Endodermal cell (in vitro differentiated cells): Measurements from ENCODE around the gene ATE1. TPM values are rescaled to one million over a fixed set of nuclear protein-coding genes. Genes with fewer than 3 reads are reported as not detected.

Experiments
- DNase-seq: peaks from one replicate; pipeline ENCODE4 v3.0.0-alpha.2; 2017
- H3K27ac ChIP-seq: 2 replicates; pipeline ENCODE4 v1.5.1; 2013; ENCODE audit warnings: mild to moderate bottlenecking, low read depth, low read length, moderate library complexity
- H3K27me3 ChIP-seq: 2 replicates; pipeline ENCODE4 v1.6.1; 2013; ENCODE audit warnings: mild to moderate bottlenecking, low read length, moderate library complexity; ENCODE audit not compliant: insufficient read depth, control insufficient read depth, poor library complexity, severe bottlenecking
- H3K36me3 ChIP-seq: 2 replicates; pipeline ENCODE4 v1.7.0; 2013; ENCODE audit warnings: mild to moderate bottlenecking, low read length, moderate library complexity; ENCODE audit not compliant: control insufficient read depth, insufficient read depth
- H3K4me1 ChIP-seq: one replicate; pipeline ENCODE4 v1.7.0; 2013; ENCODE audit warnings: low read length; ENCODE audit not compliant: control insufficient read depth, insufficient read depth
- H3K4me3 ChIP-seq: 2 replicates; pipeline ENCODE4 v1.5.1; 2013; ENCODE audit warnings: mild to moderate bottlenecking, low read length, moderate library complexity
- H3K9ac ChIP-seq: 2 replicates; pipeline ENCODE4 v1.6.1; 2013; ENCODE audit warnings: mild to moderate bottlenecking, low read length, moderate library complexity; ENCODE audit not compliant: poor library complexity, severe bottlenecking; ENCODE audit errors: extremely low read depth
- H3K9me3 ChIP-seq: 2 replicates; pipeline ENCODE4 v1.6.1; 2013; ENCODE audit warnings: mild to moderate bottlenecking, low read length, moderate library complexity; ENCODE audit not compliant: control insufficient read depth
- H3K27ac Mint-ChIP-seq: 2 replicates; pipeline ENCODE4 v1.8.0; 2020; ENCODE audit warnings: mixed read lengths
- H3K27me3 Mint-ChIP-seq: 2 replicates; pipeline ENCODE4 v1.8.0; 2021; ENCODE audit warnings: mild to moderate bottlenecking, mixed read lengths; ENCODE audit not compliant: insufficient read depth
- H3K36me3 Mint-ChIP-seq: 2 replicates; pipeline ENCODE4 v1.8.0; 2020; ENCODE audit warnings: low read depth, mixed read lengths
- H3K4me1 Mint-ChIP-seq: 2 replicates; pipeline ENCODE4 v1.8.0; 2020; ENCODE audit warnings: mixed read lengths
- H3K4me3 Mint-ChIP-seq: 2 replicates; pipeline ENCODE4 v1.8.0; 2020; ENCODE audit warnings: mild to moderate bottlenecking, moderate library complexity, mixed read lengths
- H3K9me3 Mint-ChIP-seq: 2 replicates; pipeline ENCODE4 v1.8.0; 2020; ENCODE audit warnings: mild to moderate bottlenecking, mixed read lengths
- WGBS, 2 experiments: methylation state at CpG; one replicate each; pipeline versions ENCODE4 v1.1.5 to v1.1.7; 2013; ENCODE audit warnings: missing lambda C conversion rate in 2 of 2, mixed read lengths in 1 of 2; ENCODE audit not compliant: insufficient coverage in 1 of 2, insufficient read length in 1 of 2; 5-methylcytosine and 5-hydroxymethylcytosine counted together
- total RNA-seq, 2 donors: library from RNA; stranded (reverse); fragmentation: NEBNext Ultra II Directional in 1 of 2; extraction: Animal tissue kit (Norgen Biotek cat#: 25700) in 1 of 2; gene quantifications; 2 replicates in 1 of 2; 3 replicates in 1 of 2; pipeline ENCODE4 v1.2.1, GENCODE V29; 2021
- TF ChIP-seq, protein P1 (sequence below): fragments of 200-600 bp; sonication (generic); conservative IDR thresholded peaks from 2 replicates; pipeline ENCODE4 v1.5.0; 2021; ENCODE audit warnings: antibody characterized with exemption, mild to moderate bottlenecking

ATE1 gene
- total RNA-seq, 2 donors from 2014 or later, result 31.2 to 32.2 TPM

- no peak overlapping the region for H3K27ac ChIP-seq
- H3K27me3 ChIP-seq, result no peaks in the 10 kb centered on the region
- H3K4me3 Mint-ChIP-seq, result no peak overlapping the region
- no peaks in the 10 kb centered on the region for H3K9me3 Mint-ChIP-seq
- peaks cover 6% of the 10 kb centered on the region for H3K36me3 Mint-ChIP-seq
- H3K4me1 Mint-ChIP-seq, result no peaks in the 10 kb centered on the region
- no peak for DNase-seq
- TF ChIP-seq, protein P1, sequence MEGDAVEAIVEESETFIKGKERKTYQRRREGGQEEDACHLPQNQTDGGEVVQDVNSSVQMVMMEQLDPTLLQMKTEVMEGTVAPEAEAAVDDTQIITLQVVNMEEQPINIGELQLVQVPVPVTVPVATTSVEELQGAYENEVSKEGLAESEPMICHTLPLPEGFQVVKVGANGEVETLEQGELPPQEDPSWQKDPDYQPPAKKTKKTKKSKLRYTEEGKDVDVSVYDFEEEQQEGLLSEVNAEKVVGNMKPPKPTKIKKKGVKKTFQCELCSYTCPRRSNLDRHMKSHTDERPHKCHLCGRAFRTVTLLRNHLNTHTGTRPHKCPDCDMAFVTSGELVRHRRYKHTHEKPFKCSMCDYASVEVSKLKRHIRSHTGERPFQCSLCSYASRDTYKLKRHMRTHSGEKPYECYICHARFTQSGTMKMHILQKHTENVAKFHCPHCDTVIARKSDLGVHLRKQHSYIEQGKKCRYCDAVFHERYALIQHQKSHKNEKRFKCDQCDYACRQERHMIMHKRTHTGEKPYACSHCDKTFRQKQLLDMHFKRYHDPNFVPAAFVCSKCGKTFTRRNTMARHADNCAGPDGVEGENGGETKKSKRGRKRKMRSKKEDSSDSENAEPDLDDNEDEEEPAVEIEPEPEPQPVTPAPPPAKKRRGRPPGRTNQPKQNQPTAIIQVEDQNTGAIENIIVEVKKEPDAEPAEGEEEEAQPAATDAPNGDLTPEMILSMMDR, result no peak
- 94 to 95% methylated on average over 4 of the region's 4 CpGs for WGBS, 2 experiments
- H3K9me3 ChIP-seq, result no peaks in the 10 kb centered on the region
- no peaks in the 10 kb centered on the region for H3K27me3 Mint-ChIP-seq
- no peaks in the 10 kb centered on the region for H3K4me1 ChIP-seq
- no peaks in the 10 kb centered on the region for H3K36me3 ChIP-seq
- no peak overlapping the region for H3K9ac ChIP-seq
- H3K27ac Mint-ChIP-seq, result no peak overlapping the region
- no peak overlapping the region for H3K4me3 ChIP-seq
Measured at GRCh38 chr10:121781101-121781500, 146.7 kb downstream of the ATE1 start.

- TF ChIP-seq, protein P1, result no peak
- no peak overlapping the region for H3K4me3 ChIP-seq
- no peak overlapping the region for H3K4me3 Mint-ChIP-seq
- no peak overlapping the region for H3K27ac Mint-ChIP-seq
- DNase-seq, result no peak
- no peak overlapping the region for H3K27ac ChIP-seq
- no peaks in the 10 kb centered on the region for H3K36me3 Mint-ChIP-seq
- 94 to 100% methylated on average over 1 to 2 of the region's 2 CpGs for WGBS, 2 experiments
- peaks cover 26% of the 10 kb centered on the region for H3K4me1 Mint-ChIP-seq
- H3K9ac ChIP-seq, result no peak overlapping the region
- peaks cover 4% of the 10 kb centered on the region for H3K36me3 ChIP-seq
- H3K27me3 ChIP-seq, result no peaks in the 10 kb centered on the region
- no peaks in the 10 kb centered on the region for H3K27me3 Mint-ChIP-seq
- no peaks in the 10 kb centered on the region for H3K9me3 Mint-ChIP-seq
- peaks cover 11% of the 10 kb centered on the region for H3K4me1 ChIP-seq
- peaks cover 8% of the 10 kb centered on the region for H3K9me3 ChIP-seq
Measured at GRCh38 chr10:121774813-121775212, 153.0 kb downstream of the ATE1 start.

- WGBS, 2 experiments, result 85 to 90% methylated on average over 3 of the region's 3 CpGs
Measured at GRCh38 chr10:121774404-121774803, 153.4 kb downstream of the ATE1 start.

More at GRCh38 chr10:121774404-121774803, 153.4 kb downstream of the ATE1 start:
- H3K4me3 Mint-ChIP-seq, result no peak overlapping the region
- Histone ChIP-seq H3K4me3 (no peak overlapping the region), H3K9ac (no peak overlapping the region), H3K4me1 (peaks cover 11% of the 10 kb centered on the region), H3K36me3 (peaks cover 4% of the 10 kb centered on the region), H3K27ac (no peak overlapping the region), H3K9me3 (peaks cover 12% of the 10 kb centered on the region), H3K27me3 (no peaks in the 10 kb centered on the region)
- no peak for DNase-seq
- peaks cover 26% of the 10 kb centered on the region for H3K4me1 Mint-ChIP-seq
- no peak overlapping the region for H3K27ac Mint-ChIP-seq
- no peaks in the 10 kb centered on the region for H3K27me3 Mint-ChIP-seq
- peaks cover 3% of the 10 kb centered on the region for H3K36me3 Mint-ChIP-seq
- peaks cover 2% of the 10 kb centered on the region for H3K9me3 Mint-ChIP-seq
- TF ChIP-seq, protein P1, result no peak
